Stomach (tissue), 4 donors: Measurements from ENCODE around the gene DNAAF8.

Experiments used
- EP300 ChIP-seq: sonication (generic); formaldehyde crosslinking; IDR thresholded peaks from one replicate; pipeline ENCODE4 v1.6.1; 2017; ENCODE audit warnings: antibody characterized with exemption
- POLR2A ChIP-seq, 4 donors: fragments of 450-650 bp; IDR thresholded peaks; one replicate each; pipeline ENCODE4 v1.6.1; 2016; ENCODE audit warnings: antibody characterized with exemption in 4 of 4, control low read depth in 2 of 4, mild to moderate bottlenecking in 1 of 4, moderate library complexity in 1 of 4
- POLR2AphosphoS5 ChIP-seq, 3 donors: sonication (generic); formaldehyde crosslinking; IDR thresholded peaks; one replicate each; pipeline ENCODE4 v1.6.1; 2016; ENCODE audit warnings: antibody characterized with exemption in 3 of 3
- TF ChIP-seq, protein P1 (sequence below), 7 experiments: fragments of 450-650 bp in 4 of 7; fragments of 200-600 bp in 3 of 7; sonication (generic) in 3 of 7; IDR thresholded peaks; one replicate each; pipeline ENCODE4 v1.5.1; 2016 to 2019; ENCODE audit warnings: antibody characterized with exemption in 7 of 7, control low read depth in 2 of 7, mild to moderate bottlenecking in 1 of 7

GRCh38 chr16:4771646-4772045 lies 37.3 kb downstream of the DNAAF8 start:
- TF ChIP-seq, protein P1, sequence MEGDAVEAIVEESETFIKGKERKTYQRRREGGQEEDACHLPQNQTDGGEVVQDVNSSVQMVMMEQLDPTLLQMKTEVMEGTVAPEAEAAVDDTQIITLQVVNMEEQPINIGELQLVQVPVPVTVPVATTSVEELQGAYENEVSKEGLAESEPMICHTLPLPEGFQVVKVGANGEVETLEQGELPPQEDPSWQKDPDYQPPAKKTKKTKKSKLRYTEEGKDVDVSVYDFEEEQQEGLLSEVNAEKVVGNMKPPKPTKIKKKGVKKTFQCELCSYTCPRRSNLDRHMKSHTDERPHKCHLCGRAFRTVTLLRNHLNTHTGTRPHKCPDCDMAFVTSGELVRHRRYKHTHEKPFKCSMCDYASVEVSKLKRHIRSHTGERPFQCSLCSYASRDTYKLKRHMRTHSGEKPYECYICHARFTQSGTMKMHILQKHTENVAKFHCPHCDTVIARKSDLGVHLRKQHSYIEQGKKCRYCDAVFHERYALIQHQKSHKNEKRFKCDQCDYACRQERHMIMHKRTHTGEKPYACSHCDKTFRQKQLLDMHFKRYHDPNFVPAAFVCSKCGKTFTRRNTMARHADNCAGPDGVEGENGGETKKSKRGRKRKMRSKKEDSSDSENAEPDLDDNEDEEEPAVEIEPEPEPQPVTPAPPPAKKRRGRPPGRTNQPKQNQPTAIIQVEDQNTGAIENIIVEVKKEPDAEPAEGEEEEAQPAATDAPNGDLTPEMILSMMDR (IDR thresholded peaks at IDR 0.05) = no peak
- TF ChIP-seq EP300 (no peak), POLR2AphosphoS5 (IDR thresholded peaks at IDR 0.05) (no peak), POLR2A (IDR thresholded peaks at IDR 0.05) (no peak)
